HAP-1 (cell line): ENCODE results near the gene GIGYF2.

ENCODE experiments used
- DNase-seq, 2 experiments: peaks; one replicate each; pipeline ENCODE4 v3.0.0-alpha.2; 2016 to 2020; ENCODE audit warnings: low spot score in 2 of 2
- H3K27me3 ChIP-seq: fragments of 250-450 bp; sonication (Bioruptor Pico); 2 replicates; pipeline ENCODE4 v1.5.1; 2020; ENCODE audit warnings: low read depth, mild to moderate bottlenecking, moderate library complexity
- H3K36me3 ChIP-seq: fragments of 250-450 bp; sonication (Bioruptor Pico); replicated peaks from 2 replicates; pipeline ENCODE4 v1.5.1; 2020; ENCODE audit warnings: mild to moderate bottlenecking
- H3K4me1 ChIP-seq: fragments of 250-450 bp; sonication (Bioruptor Pico); 2 replicates; pipeline ENCODE4 v1.5.1; 2020; ENCODE audit warnings: mild to moderate bottlenecking
- H3K4me3 ChIP-seq: fragments of 250-450 bp; sonication (Bioruptor Pico); 2 replicates; pipeline ENCODE4 v1.5.1; 2020; ENCODE audit warnings: mild to moderate bottlenecking, moderate library complexity
- H3K9me3 ChIP-seq: fragments of 250-450 bp; sonication (Bioruptor Pico); 2 replicates; pipeline ENCODE4 v1.5.1; 2020; ENCODE audit warnings: mild to moderate bottlenecking, moderate library complexity
- in situ Hi-C: fragments of 300-500 bp; cut with MboI; formaldehyde crosslinking; loops from 3 replicates; pipeline ENCODE4 v1.14.3; 2020; ENCODE audit warnings: low sequenced_read_pairs, inconsistent platforms, mixed read lengths

GIGYF2 gene

GRCh38 chr2:232787806-232788205, 90.7 kb downstream of the GIGYF2 start:
- H3K27me3 ChIP-seq = no peaks in the 10 kb centered on the region
- no peak for DNase-seq
- no peaks in the 10 kb centered on the region for H3K9me3 ChIP-seq
- peaks cover 32% of the 10 kb centered on the region for H3K36me3 ChIP-seq
- H3K4me3 ChIP-seq = no peak overlapping the region
- in situ Hi-C loops = no loop called here
- H3K4me1 ChIP-seq = peaks cover 2% of the 10 kb centered on the region

DNA sequence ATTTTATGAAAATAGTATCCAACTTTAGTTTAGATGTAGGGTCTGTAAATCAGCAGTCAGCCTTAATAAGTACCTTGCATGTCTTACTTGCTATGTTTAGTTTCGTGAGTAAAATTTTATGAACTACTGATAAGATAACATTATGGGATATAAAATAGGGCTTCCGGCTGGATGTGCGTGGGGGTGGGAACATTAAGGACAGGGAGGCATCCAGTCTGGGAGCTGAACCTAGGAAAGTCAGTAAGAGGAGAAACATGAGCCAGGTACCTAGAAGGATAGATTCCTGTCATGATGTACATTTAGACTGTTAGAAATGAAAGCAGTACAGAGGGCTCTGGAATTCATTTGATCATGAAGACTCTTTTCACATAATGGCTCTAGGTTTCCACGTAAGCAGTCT, 92.0 kb downstream of the GIGYF2 start:
- Histone ChIP-seq H3K4me1 (peaks cover 15% of the 10 kb centered on the region), H3K4me3 (no peak overlapping the region), H3K9me3 (no peaks in the 10 kb centered on the region), H3K27me3 (no peaks in the 10 kb centered on the region), H3K36me3 (peaks cover 32% of the 10 kb centered on the region)
- DNase-seq = no peak
- in situ Hi-C loops = no loop called here

- H3K4me1 ChIP-seq = peaks cover 36% of the 10 kb centered on the region
- peaks cover 42% of the 10 kb centered on the region for H3K36me3 ChIP-seq
- H3K9me3 ChIP-seq = no peaks in the 10 kb centered on the region
- no peak overlapping the region for H3K4me3 ChIP-seq
- no peak for DNase-seq
- in situ Hi-C loops = no loop called here
- H3K27me3 ChIP-seq = no peaks in the 10 kb centered on the region
These were observed 94.4 kb downstream of the GIGYF2 start for GRCh38 chr2:232791518-232791917.

DNA sequence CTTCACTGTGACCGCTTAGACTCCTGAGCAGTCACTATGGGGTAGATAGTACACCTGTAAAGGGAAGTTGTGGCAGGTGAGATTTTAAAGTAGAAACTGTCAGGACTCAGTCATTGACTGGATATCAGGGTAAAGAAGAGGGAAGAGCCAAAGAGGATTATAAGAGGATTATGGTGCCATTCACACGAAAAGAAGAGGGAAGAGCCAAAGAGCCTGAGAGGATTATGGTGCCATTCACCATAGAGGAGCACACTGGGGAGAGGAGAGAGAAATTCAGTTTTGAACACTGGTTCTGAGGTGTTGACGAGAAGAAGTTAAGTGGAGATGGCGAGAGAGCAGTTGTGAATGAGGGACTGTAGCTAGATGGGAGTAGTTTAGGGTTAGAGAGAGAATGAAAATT, 96.1 kb downstream of the GIGYF2 start:
- no peaks in the 10 kb centered on the region for H3K27me3 ChIP-seq
- peaks cover 40% of the 10 kb centered on the region for H3K4me1 ChIP-seq
- H3K36me3 ChIP-seq = peaks cover 36% of the 10 kb centered on the region
- in situ Hi-C loops = no loop called here
- peak in 1 of 2 experiments; percentile 72 for DNase-seq
- no peak overlapping the region for H3K4me3 ChIP-seq
- H3K9me3 ChIP-seq = no peaks in the 10 kb centered on the region

GRCh38 chr2:232794981-232795380, 97.8 kb downstream of the GIGYF2 start:
- in situ Hi-C loops = no loop called here
- Histone ChIP-seq H3K4me1 (peaks cover 54% of the 10 kb centered on the region), H3K36me3 (peaks cover 28% of the 10 kb centered on the region), H3K4me3 (no peak overlapping the region), H3K27me3 (no peaks in the 10 kb centered on the region), H3K9me3 (no peaks in the 10 kb centered on the region)
- DNase-seq = peak in 1 of 2 experiments; percentile 63

DNA sequence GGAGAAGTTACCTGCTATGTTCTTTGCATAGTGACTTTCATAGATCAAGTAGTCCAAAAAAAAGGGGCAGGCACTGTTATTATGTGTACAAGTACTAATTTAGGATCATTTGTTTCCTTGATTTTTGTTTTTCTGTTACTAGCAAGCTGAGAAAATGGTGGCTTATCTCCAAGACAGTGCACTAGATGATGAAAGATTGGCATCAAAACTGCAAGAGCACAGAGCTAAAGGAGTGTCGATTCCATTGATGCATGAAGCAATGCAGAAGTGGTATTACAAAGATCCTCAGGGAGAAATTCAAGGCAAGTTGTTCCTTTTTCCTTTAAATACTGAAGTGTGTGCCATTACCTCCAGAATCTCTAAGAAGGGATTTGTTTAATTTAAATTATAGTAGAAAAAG, 98.8 kb downstream of the GIGYF2 start:
- H3K36me3 ChIP-seq = peaks cover 25% of the 10 kb centered on the region
- H3K27me3 ChIP-seq = no peaks in the 10 kb centered on the region
- no peak overlapping the region for H3K4me3 ChIP-seq
- DNase-seq = no peak
- in situ Hi-C loops = no loop called here
- H3K4me1 ChIP-seq = peaks cover 58% of the 10 kb centered on the region
- H3K9me3 ChIP-seq = no peaks in the 10 kb centered on the region

DNA sequence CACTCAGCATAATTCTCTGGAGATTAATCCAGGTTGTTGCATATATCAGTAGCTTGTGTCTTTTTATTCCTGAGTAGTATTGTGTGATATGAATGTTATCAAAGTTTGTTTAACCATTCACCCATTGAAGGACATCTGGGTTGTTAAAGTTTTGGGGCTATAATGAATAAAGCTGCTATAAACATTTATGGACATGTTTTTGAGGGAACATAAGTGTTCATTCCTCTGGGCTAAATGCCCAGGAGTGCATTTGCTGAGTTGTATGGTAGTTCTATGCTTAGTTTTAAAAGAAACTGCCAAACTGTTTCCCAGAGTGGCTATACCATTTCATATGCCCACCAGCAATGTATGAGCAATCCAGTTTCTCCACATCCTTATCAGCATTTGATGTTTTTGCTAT, 101.1 kb downstream of the GIGYF2 start:
- no peak for DNase-seq
- H3K36me3 ChIP-seq = peaks cover 14% of the 10 kb centered on the region
- in situ Hi-C loops = no loop called here

DNA sequence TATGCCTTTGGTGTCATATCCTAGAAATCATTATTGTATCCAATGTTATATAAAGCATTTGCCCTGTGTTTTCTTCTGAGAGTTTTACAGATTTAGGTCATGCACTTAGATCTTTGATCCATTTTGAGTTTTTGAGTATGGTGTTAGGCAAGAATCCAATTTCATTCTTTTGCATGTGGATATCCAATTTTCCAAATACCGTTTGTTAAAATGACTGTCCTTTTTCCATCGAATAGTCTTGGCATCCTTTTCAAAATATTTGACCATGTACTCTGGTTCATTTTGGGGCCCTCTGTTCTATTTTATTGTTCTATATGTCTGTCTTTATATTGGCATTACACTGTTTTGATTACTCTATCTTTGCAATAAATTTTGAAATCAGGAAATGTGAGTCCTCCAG, 103.0 kb downstream of the GIGYF2 start:
- in situ Hi-C loops = no loop called here
- Histone ChIP-seq H3K9me3 (no peaks in the 10 kb centered on the region), H3K36me3 (peaks cover 14% of the 10 kb centered on the region), H3K27me3 (no peaks in the 10 kb centered on the region), H3K4me3 (no peak overlapping the region), H3K4me1 (peaks cover 33% of the 10 kb centered on the region)
- DNase-seq = no peak

More for the DNA sequence above, 101.1 kb downstream of the GIGYF2 start:
- no peaks in the 10 kb centered on the region for H3K9me3 ChIP-seq
- H3K4me3 ChIP-seq = no peak overlapping the region
- H3K27me3 ChIP-seq = no peaks in the 10 kb centered on the region
- H3K4me1 ChIP-seq = peaks cover 52% of the 10 kb centered on the region

DNA sequence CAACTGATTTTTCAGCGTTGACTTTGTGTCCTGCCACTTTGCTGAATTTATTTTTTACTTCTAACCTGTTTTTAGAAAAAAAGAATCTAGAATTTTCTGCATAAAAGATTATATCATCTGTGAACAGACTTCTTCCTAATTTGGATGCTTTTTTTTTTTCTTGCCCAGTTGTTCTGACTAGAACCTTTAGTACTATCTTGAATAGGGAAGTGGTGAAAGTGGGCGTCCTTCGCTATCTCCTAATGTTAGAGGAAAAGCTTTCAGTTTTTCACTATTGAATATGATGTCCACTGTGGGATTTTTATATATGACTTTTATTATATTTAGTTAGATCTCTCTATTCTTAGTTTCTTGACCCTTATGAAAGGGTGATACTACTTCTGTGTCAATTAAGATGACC, 105.0 kb downstream of the GIGYF2 start:
- peaks cover 19% of the 10 kb centered on the region for H3K36me3 ChIP-seq
- H3K4me3 ChIP-seq = no peak overlapping the region

DNA sequence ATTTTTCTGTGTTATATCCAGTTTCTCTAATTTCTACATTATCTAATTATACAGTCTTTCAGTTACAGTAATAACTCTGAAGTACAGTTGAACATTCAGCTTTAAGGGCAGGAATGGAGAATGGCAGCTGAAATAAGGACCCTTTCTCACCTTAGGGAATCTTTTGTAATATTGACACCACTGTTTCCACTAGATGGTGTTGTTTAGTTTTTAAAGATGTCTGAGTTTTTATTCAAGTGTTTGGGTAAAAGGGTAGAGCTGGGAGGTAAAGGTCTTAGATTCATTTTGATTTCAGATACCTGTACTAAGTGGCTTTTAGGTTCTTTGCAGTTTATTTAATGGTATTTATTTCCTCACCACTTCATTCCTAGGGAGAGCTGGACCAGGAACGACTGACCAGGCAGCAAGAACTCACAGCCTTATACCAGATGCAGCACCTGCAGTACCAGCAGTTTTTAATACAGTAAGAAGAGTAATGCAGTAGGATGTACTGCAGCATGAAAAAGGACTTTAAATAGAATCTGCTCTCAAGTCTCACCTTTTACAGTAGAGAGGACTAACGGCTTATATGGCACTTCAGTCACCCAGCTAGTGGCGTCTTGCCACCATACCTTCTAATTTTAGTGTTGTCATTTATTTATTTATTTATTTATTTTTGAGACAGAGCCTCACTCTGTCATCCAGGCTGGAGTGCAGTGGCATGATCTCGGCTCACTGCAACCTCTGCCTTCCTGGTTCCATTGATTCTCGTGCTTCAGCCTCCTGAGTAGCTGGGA, 112.4 kb downstream of the GIGYF2 start:
- in situ Hi-C loops = no loop called here
- Histone ChIP-seq H3K4me3 (no peak overlapping the region), H3K27me3 (no peaks in the 10 kb centered on the region), H3K9me3 (no peaks in the 10 kb centered on the region), H3K4me1 (no peaks in the 10 kb centered on the region), H3K36me3 (peaks cover 51% of the 10 kb centered on the region)
- no peak for DNase-seq

More for the DNA sequence above, 105.0 kb downstream of the GIGYF2 start:
- no peaks in the 10 kb centered on the region for H3K27me3 ChIP-seq
- no peak for DNase-seq
- no peaks in the 10 kb centered on the region for H3K9me3 ChIP-seq
- in situ Hi-C loops = no loop called here
- peaks cover 22% of the 10 kb centered on the region for H3K4me1 ChIP-seq

- Histone ChIP-seq H3K9me3 (no peaks in the 10 kb centered on the region), H3K4me3 (no peak overlapping the region), H3K36me3 (peaks cover 52% of the 10 kb centered on the region), H3K4me1 (no peaks in the 10 kb centered on the region), H3K27me3 (no peaks in the 10 kb centered on the region)
- in situ Hi-C loops = no loop called here
- DNase-seq = no peak
These were observed 113.3 kb downstream of the GIGYF2 start for GRCh38 chr2:232810444-232810843.

- DNase-seq = no peak
- no peak overlapping the region for H3K4me3 ChIP-seq
- in situ Hi-C loops = no loop called here
- H3K27me3 ChIP-seq = no peaks in the 10 kb centered on the region
- H3K4me1 ChIP-seq = peaks cover 10% of the 10 kb centered on the region
- peaks cover 67% of the 10 kb centered on the region for H3K36me3 ChIP-seq
- no peaks in the 10 kb centered on the region for H3K9me3 ChIP-seq
These were observed 118.4 kb downstream of the GIGYF2 start for GRCh38 chr2:232815569-232815968.

- H3K4me3 ChIP-seq = no peak overlapping the region
- H3K36me3 ChIP-seq = peaks cover 63% of the 10 kb centered on the region
- H3K9me3 ChIP-seq = no peaks in the 10 kb centered on the region
- H3K27me3 ChIP-seq = no peaks in the 10 kb centered on the region
- in situ Hi-C loops = no loop called here
- no peak for DNase-seq
- H3K4me1 ChIP-seq = peaks cover 10% of the 10 kb centered on the region
These were observed 119.5 kb downstream of the GIGYF2 start for GRCh38 chr2:232816657-232817056.

GRCh38 chr2:232817756-232818155, 120.6 kb downstream of the GIGYF2 start:
- Histone ChIP-seq H3K36me3 (peaks cover 62% of the 10 kb centered on the region), H3K4me1 (peaks cover 10% of the 10 kb centered on the region), H3K9me3 (no peaks in the 10 kb centered on the region), H3K4me3 (no peak overlapping the region), H3K27me3 (no peaks in the 10 kb centered on the region)
- in situ Hi-C loops = no loop called here
- no peak for DNase-seq

DNA sequence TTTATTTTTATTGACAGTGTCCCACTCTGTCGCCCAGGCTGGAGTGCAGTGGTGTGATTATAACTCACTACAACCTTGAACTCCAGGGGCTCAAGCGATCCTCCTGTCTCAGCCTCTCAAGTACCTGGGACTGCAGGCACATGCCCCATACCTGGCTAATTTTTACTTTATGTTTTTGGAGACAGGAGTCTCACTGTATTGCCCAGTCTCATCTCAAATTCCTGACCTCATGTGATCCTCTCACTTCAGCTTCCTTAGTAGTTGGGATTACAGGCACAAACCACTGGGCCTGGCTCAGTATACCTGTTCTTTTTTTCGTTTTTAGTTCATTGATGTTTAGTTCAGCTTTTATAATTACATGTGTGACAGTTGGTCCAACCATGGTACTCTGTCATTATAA, 132.9 kb downstream of the GIGYF2 start:
- no peaks in the 10 kb centered on the region for H3K27me3 ChIP-seq
- peaks cover 14% of the 10 kb centered on the region for H3K4me1 ChIP-seq
- no peak overlapping the region for H3K4me3 ChIP-seq
- H3K36me3 ChIP-seq = peaks cover 37% of the 10 kb centered on the region
- no peaks in the 10 kb centered on the region for H3K9me3 ChIP-seq
- DNase-seq = no peak
- in situ Hi-C loops = no loop called here
